Breast epithelium (tissue), 4 donors: ENCODE results near the gene YIPF1. TPM values are rescaled to one million over a fixed set of nuclear protein-coding genes. Genes with fewer than 3 reads are reported as not detected.
A peak's percentile ranks its signal among the peaks of the same experiment; 100 is the strongest.
"Not testable (repeated sequence)": the region's sequence is repeated elsewhere in the genome, so short reads cannot be mapped to it uniquely, and the experiment has no call there.

Experiments used
- DNase-seq, 2 donors: peaks; one replicate each; pipeline ENCODE4 v3.0.0-alpha.2; 2019; ENCODE audit warnings: low spot score in 2 of 2
- H3K27ac ChIP-seq, 2 donors: fragments of 200-600 bp; sonication (generic) in 1 of 2; one replicate each; pipeline ENCODE4 v1.5.1; 2016 to 2019; ENCODE audit warnings: mild to moderate bottlenecking in 1 of 2
- H3K27me3 ChIP-seq, 2 donors: fragments of 200-600 bp; sonication (generic) in 1 of 2; one replicate each; pipeline versions ENCODE4 v1.5.1 to v1.6.0; 2017 to 2019; ENCODE audit warnings: control low read depth in 1 of 2, mild to moderate bottlenecking in 1 of 2
- H3K36me3 ChIP-seq: fragments of 200-600 bp; one replicate; pipeline ENCODE4 v1.5.1; 2019
- H3K4me1 ChIP-seq, 2 donors: fragments of 200-600 bp; sonication (generic); one replicate each; pipeline ENCODE4 v1.5.1; 2016 to 2019; ENCODE audit warnings: control low read depth in 1 of 2
- H3K4me3 ChIP-seq, 3 donors: fragments of 200-600 bp; sonication (generic); 1 replicate in 2 of 3; 2 replicates in 1 of 3; pipeline ENCODE4 v1.5.1; 2016 to 2019; ENCODE audit warnings: mild to moderate bottlenecking in 3 of 3, moderate library complexity in 2 of 3
- H3K9me3 ChIP-seq, 2 donors: fragments of 200-600 bp; sonication (generic) in 1 of 2; one replicate each; pipeline ENCODE4 v1.5.1; 2016 to 2019; ENCODE audit warnings: control low read depth in 1 of 2
- POLR2A ChIP-seq: fragments of 450-650 bp; IDR thresholded peaks from one replicate; pipeline ENCODE4 v1.6.1; 2016; ENCODE audit warnings: antibody characterized with exemption, mild to moderate bottlenecking, moderate library complexity
- POLR2AphosphoS5 ChIP-seq, 3 donors: sonication (generic); formaldehyde crosslinking; IDR thresholded peaks; one replicate each; pipeline ENCODE4 v1.6.1; 2017; ENCODE audit warnings: antibody characterized with exemption in 3 of 3
- intact Hi-C: fragments of 100-400 bp; cut with DNase I; formaldehyde crosslinking; loops from one replicate; pipeline ENCODE4 v1.15.1; 2023; ENCODE audit warnings: low total_unique reads
- total RNA-seq, 3 donors: library from RNA; depleted of rRNA; stranded (reverse); fragments of >200 nt; gene quantifications; one replicate each; pipeline ENCODE4 v1.1.0, GENCODE V29; 2016
- TF ChIP-seq, protein P1 (sequence below), 3 donors: fragments of 450-650 bp; IDR thresholded peaks; one replicate each; pipeline ENCODE4 v1.5.1; 2016 to 2017; ENCODE audit warnings: antibody characterized with exemption in 3 of 3, mild to moderate bottlenecking in 3 of 3, moderate library complexity in 3 of 3

Gene YIPF1
- total RNA-seq, 3 donors from 2014 or later = 21.3 to 43.6 (median 40.7) TPM

DNA sequence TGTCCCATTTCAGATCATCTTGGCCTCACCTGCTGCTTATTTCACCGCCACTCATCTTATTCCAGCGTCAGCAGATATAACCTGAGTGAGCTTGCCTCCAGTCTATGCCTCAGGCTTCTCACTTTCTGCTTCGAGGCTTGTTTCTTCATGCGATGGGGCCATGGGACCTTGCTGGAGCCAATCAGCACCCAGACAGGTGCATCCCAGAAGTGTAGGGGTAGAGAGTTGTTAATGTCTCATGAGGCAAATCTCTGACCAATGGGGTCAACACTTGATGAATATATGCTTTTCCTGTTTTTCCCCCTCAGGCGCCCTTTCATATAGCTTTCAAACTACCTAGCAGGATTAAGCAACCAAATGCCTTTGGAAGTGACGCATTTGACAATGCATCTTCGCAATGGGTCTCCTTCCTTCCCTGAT lies 935 bp upstream of the YIPF1 start:
- Histone ChIP-seq H3K27ac (peak overlapping the region; percentile 86), H3K4me3 (peak overlapping the region; percentile 73 to 94 (median 89)), H3K4me1 (peaks cover 0 to 4% of the 10 kb centered on the region in 2 donors), H3K36me3 (no peaks in the 10 kb centered on the region), H3K9me3 (no peaks in the 10 kb centered on the region), H3K27me3 (no peaks in the 10 kb centered on the region)
- TF ChIP-seq, protein P1, sequence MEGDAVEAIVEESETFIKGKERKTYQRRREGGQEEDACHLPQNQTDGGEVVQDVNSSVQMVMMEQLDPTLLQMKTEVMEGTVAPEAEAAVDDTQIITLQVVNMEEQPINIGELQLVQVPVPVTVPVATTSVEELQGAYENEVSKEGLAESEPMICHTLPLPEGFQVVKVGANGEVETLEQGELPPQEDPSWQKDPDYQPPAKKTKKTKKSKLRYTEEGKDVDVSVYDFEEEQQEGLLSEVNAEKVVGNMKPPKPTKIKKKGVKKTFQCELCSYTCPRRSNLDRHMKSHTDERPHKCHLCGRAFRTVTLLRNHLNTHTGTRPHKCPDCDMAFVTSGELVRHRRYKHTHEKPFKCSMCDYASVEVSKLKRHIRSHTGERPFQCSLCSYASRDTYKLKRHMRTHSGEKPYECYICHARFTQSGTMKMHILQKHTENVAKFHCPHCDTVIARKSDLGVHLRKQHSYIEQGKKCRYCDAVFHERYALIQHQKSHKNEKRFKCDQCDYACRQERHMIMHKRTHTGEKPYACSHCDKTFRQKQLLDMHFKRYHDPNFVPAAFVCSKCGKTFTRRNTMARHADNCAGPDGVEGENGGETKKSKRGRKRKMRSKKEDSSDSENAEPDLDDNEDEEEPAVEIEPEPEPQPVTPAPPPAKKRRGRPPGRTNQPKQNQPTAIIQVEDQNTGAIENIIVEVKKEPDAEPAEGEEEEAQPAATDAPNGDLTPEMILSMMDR (IDR thresholded peaks at IDR 0.05) = no peak
- TF ChIP-seq POLR2A (no peak), POLR2AphosphoS5 (IDR thresholded peaks at IDR 0.05) (no peak)
- intact Hi-C loops = no loop called here
- DNase-seq = no peak

DNA sequence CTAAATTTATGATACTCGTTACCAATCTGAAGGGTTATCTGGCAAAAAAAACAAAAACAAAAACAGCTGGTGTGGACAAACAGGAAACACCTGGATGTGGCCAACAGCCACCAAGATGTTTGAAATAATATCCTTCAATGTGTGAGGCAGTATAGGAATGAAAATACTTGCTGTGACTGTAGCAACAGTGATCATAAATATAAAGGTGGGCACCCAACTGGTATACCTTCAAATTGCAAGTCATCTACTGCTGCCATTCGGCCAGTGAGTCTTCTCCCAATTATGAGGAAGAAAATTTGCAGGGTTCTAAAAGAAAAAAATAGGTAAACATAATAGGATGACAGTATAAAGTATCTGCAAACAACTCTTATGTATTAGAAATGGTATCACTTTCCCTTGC lies 916 bp downstream of the YIPF1 start:
- Histone ChIP-seq H3K4me1 (peaks cover 0 to 4% of the 10 kb centered on the region in 2 donors), H3K27me3 (no peaks in the 10 kb centered on the region), H3K9me3 (no peaks in the 10 kb centered on the region), H3K27ac (peak overlapping the region; percentile 86), H3K4me3 (peak overlapping the region; percentile 73 to 94 (median 89)), H3K36me3 (no peaks in the 10 kb centered on the region)
- DNase-seq = no peak
- TF ChIP-seq POLR2AphosphoS5 (IDR thresholded peaks at IDR 0.05) (no peak), POLR2A (no peak)
- TF ChIP-seq, protein P1 (IDR thresholded peaks at IDR 0.05) = no peak
- intact Hi-C loops = loop anchor here (2.0 kb wide), 1 partner anchor 58 kb away; the partner anchor contains the start of gene LRRC42

DNA sequence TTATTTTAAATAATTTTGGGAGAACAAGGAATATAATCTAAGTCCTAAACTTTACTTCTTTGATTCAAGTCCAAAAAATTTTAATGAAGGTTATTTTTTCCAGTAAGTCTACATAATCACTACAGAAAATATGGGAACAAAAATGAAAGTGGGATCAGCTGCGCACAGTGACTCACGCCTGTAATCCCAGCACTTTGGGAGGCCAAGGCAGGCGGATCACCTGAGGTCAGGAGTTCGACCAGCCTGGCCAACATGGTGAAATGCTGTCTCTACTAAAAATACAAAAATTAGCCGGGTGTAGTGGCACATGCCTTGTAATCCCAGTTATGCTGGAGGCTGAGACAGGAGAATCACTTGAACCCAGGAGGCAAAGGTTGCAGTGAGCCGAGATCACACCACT lies 6.0 kb downstream of the YIPF1 start:
- H3K27ac ChIP-seq, H3K36me3 ChIP-seq, H3K4me1 ChIP-seq, H3K4me3 ChIP-seq, intact Hi-C loops, H3K27me3 ChIP-seq, H3K9me3 ChIP-seq, DNase-seq: not testable (repeated sequence)

DNA sequence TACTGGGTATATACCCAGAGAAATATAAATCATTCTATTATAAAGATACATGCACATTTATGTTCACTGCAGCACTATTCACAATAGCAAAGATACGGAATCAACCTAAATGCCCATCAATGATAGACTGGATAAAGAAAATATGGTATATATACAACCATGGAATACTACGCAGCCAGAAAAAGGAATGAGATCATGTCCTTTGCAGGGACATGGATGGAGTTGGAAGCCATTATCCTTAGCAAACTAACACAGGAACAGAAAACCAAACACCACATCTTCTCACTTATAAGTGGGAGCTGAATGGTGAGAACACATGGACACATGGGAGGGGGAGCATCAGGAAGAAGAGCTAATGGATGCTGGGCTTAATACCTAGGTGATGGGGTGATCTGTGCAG lies 7.7 kb downstream of the YIPF1 start:
- H3K27ac ChIP-seq, H3K27me3 ChIP-seq, H3K4me1 ChIP-seq, H3K9me3 ChIP-seq, DNase-seq, H3K4me3 ChIP-seq, H3K36me3 ChIP-seq, intact Hi-C loops: not testable (repeated sequence)

DNA sequence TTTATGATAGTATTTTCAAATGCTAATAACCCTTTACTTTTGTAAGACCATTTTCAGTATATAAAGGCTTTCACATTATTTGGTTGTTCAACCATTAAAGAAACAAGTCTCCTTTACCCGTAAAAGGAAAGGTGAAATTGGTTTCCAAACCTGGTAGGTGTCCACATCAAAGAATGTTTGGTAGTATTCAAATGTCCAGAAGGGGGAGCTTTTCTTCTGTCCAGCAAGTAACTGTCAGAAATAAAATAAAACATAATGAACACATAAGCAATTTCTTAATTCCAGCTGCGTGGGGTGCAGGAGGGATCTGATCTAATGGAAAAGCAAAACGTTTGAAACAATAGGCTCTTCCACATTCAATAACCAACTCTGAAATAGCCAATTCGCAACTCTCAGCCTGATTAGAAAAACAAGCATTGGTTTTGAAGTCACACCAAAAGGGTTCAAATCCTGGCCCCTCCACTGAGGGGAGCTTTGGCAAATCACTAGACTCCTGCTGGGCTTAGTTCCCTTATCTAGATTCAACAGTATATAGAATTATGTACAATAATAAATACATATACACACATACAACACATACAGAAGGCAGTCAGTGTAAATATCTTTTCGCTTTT lies 11.0 kb downstream of the YIPF1 start:
- TF ChIP-seq, protein P1 (IDR thresholded peaks at IDR 0.05) = peak in 2 of 3 donors; percentile 45 to 62
- no peak for TF ChIP-seq POLR2AphosphoS5 (IDR thresholded peaks at IDR 0.05)
- Histone ChIP-seq H3K4me1 (no peaks in the 10 kb centered on the region), H3K9me3 (no peaks in the 10 kb centered on the region), H3K27ac (no peak overlapping the region), H3K4me3 (no peak overlapping the region), H3K27me3 (no peaks in the 10 kb centered on the region), H3K36me3 (no peaks in the 10 kb centered on the region)
- intact Hi-C loops = no loop called here
- no peak for DNase-seq

DNA sequence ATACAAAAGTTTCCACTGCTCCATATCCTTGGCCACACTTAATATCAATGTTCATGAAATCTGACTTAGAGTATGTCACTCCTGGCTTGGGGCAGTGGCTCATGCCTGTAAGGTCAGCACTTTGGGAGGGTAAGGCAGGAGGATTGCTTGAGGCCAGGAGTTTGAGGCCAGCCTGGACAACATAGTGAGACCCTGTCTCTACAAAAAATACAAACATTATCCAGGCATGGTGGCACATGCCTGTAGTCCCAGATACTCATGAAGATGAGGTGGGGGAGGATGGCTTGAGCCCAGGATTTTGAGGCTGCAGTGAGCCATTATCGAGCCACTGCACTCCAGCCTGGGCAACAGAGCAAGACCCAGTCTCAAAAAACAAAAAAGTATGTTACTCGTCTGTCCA lies 14.4 kb downstream of the YIPF1 start:
- H3K27ac ChIP-seq, H3K27me3 ChIP-seq, H3K36me3 ChIP-seq, H3K4me3 ChIP-seq, intact Hi-C loops, H3K9me3 ChIP-seq, H3K4me1 ChIP-seq, DNase-seq: not testable (repeated sequence)
